GM13976 (cell line): Measurements from ENCODE around the gene FLOT2.

Experiments
- DNase-seq: peaks from one replicate; pipeline ENCODE4 v3.0.0; 2012; ENCODE audit warnings: low spot score
- in situ Hi-C: fragments of 300-500 bp; cut with MboI; formaldehyde crosslinking; loops from one replicate; pipeline ENCODE4 v1.12.0; 2022; ENCODE audit warnings: low sequenced_read_pairs, mixed read lengths, inconsistent platforms; ENCODE audit not compliant: unreplicated experiment
- TF ChIP-seq, protein P1 (sequence below): IDR thresholded peaks from 2 replicates; pipeline ENCODE4 v1.5.1; 2012; ENCODE audit warnings: borderline replicate concordance, mild to moderate bottlenecking; ENCODE audit not compliant: insufficient read depth; ENCODE audit errors: extremely low read depth, missing control alignments, control extremely low read depth

FLOT2 gene

DNA sequence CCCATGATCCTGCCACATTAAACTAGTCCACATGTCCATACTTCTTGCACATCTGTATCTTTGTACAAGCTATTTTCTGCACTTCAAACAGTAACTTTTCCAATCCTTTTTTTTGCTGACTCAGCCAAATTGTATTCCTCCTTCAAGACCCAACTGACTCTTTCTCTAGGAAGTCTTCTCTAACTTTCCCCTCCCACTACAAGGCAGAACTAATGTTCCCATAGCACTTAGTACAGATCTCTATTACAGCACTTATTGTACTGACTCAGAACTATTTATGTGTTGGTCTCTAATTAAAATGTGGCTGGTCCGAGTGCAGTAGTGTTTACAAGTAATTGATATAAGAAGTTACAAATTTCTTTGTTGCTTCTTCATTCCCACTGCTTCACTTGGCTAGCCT, 63.1 kb downstream of the FLOT2 start:
- no peak for DNase-seq
- in situ Hi-C loops = no loop called here

More for the DNA sequence above, 63.1 kb downstream of the FLOT2 start:
- TF ChIP-seq, protein P1, sequence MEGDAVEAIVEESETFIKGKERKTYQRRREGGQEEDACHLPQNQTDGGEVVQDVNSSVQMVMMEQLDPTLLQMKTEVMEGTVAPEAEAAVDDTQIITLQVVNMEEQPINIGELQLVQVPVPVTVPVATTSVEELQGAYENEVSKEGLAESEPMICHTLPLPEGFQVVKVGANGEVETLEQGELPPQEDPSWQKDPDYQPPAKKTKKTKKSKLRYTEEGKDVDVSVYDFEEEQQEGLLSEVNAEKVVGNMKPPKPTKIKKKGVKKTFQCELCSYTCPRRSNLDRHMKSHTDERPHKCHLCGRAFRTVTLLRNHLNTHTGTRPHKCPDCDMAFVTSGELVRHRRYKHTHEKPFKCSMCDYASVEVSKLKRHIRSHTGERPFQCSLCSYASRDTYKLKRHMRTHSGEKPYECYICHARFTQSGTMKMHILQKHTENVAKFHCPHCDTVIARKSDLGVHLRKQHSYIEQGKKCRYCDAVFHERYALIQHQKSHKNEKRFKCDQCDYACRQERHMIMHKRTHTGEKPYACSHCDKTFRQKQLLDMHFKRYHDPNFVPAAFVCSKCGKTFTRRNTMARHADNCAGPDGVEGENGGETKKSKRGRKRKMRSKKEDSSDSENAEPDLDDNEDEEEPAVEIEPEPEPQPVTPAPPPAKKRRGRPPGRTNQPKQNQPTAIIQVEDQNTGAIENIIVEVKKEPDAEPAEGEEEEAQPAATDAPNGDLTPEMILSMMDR = no peak
